ENCODE results near the gene FAM193B. TPM values are rescaled to one million over a fixed set of nuclear protein-coding genes. Genes with fewer than 3 reads are reported as not detected.

FAM193B gene
- polyA plus RNA-seq, 2 of the 4 experiments (the other 2 are of a cell fraction) = 19.4 to 28.9 TPM

GRCh38 chr5:177590406-177590805 is 36.0 kb upstream of the FAM193B start:
- no peak for ATAC-seq
- no peak overlapping the region for H3K4me2 ChIP-seq
- no peak for DNase-seq (ENCODE audit: low read depth in 1 of 2, low spot score in 1 of 2)
- FAIRE-seq = no peak
- no peak overlapping the region for H3K27ac ChIP-seq
- POLR2A ChIA-PET = no interaction called here
- 48% methylated on average over 1 of the region's 1 CpG for WGBS (ENCODE audit: missing lambda C conversion rate)
- no peak overlapping the region for H3K4me3 ChIP-seq
- no peaks in the 10 kb centered on the region for H3K9me3 ChIP-seq
- H3K4me1 ChIP-seq = peaks cover 10% of the 10 kb centered on the region; the same call in 2 of the 3 replicates
- CTCF ChIA-PET = interaction anchor here (0.7 kb wide), 1 partner anchor 42 kb away, joined by 3 read pairs; no protein-coding TSS in a partner anchor
- TF ChIP-seq CHD2 (IDR thresholded peaks at IDR 0.05; ENCODE audit: low read length, partially characterized antibody) (no peak), PBX3 (IDR thresholded peaks at IDR 0.05) (no peak)

DNA sequence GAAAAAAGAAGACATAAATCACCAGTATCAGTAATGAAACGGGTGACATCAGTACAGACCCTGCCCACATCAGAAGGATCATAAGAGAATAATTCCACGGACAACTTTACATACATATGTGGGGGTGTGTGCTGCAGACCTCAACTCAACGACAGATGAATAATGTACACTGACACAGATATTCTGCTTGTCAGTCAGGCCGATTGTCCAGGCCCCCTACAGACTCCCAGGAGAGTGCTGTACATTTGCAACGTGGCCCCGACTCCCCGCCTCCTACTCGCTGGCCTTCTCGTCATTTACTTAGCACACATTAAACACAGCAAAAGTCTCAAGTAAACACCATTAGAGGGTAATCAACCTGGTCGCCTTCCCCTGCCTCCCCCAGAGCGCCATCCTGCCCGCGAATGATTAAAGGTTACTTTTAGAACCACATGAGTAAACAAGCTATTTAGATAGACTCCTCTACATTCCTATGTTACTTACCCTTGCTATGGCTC is 34.1 kb upstream of the FAM193B start:
- Histone ChIP-seq H3K9me3 (no peaks in the 10 kb centered on the region), H3K4me2 (no peak overlapping the region), H3K4me3 (no peak overlapping the region), H3K4me1 (peaks cover 8% of the 10 kb centered on the region; the same call in 2 of the 3 replicates), H3K27ac (no peak overlapping the region)
- no peak for TF ChIP-seq FOXS1 (CRISPR knock-in tag; IDR thresholded peaks at IDR 0.05)
- no peak for TF ChIP-seq TP53 (CRISPR knock-in tag; IDR thresholded peaks at IDR 0.05)
- TF ChIP-seq, protein P1, sequence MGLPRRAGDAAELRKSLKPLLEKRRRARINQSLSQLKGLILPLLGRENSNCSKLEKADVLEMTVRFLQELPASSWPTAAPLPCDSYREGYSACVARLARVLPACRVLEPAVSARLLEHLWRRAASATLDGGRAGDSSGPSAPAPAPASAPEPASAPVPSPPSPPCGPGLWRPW (IDR thresholded peaks at IDR 0.05) = no peak
- no peak for TF ChIP-seq POLR2A (IDR thresholded peaks at IDR 0.05; ENCODE audit: low read length)
- TF ChIP-seq HOXA7 (CRISPR knock-in tag; IDR thresholded peaks at IDR 0.05) = no peak
- TF ChIP-seq TFCP2L1 (CRISPR knock-in tag; IDR thresholded peaks at IDR 0.05) = no peak
- no peak for TF ChIP-seq CEBPB (IDR thresholded peaks at IDR 0.05)
- TF ChIP-seq ZC3H11A (IDR thresholded peaks at IDR 0.05) = no peak
- CTCF ChIA-PET = interaction anchor here (1.1 to 1.4 kb wide), 2 partner anchors 10 to 19 kb away, joined by 3 read pairs; no protein-coding TSS in a partner anchor
- WGBS (ENCODE audit: missing lambda C conversion rate) = 25% methylated on average over 12 of the region's 13 CpGs
- no peak for FAIRE-seq
- no peak for DNase-seq (ENCODE audit: low read depth in 1 of 2, low spot score in 1 of 2)
- POLR2A ChIA-PET = no interaction called here
- no peak for ATAC-seq

GRCh38 chr5:177578316-177578715 is 24.0 kb upstream of the FAM193B start:
- Histone ChIP-seq H3K4me3 (no peak overlapping the region), H3K9me3 (no peaks in the 10 kb centered on the region; the same call in 2 of the 3 replicates), H3K27ac (no peak overlapping the region), H3K4me2 (no peak overlapping the region), H3K4me1 (no peaks in the 10 kb centered on the region)
- TF ChIP-seq MAFK (IDR thresholded peaks at IDR 0.05; ENCODE audit: partially characterized antibody) = no peak
- no peak for TF ChIP-seq HOXB13 (CRISPR knock-in tag; IDR thresholded peaks at IDR 0.05; ENCODE audit: low read depth)
- no peak for TF ChIP-seq FOSL2 (IDR thresholded peaks at IDR 0.05)
- TF ChIP-seq FOSL2 (CRISPR knock-in tag; IDR thresholded peaks at IDR 0.05) = no peak
- no peak for TF ChIP-seq PBX3 (IDR thresholded peaks at IDR 0.05)
- no peak for TF ChIP-seq KDM5A (IDR thresholded peaks at IDR 0.05)
- no peak for TF ChIP-seq POLR2AphosphoS2 (conservative IDR thresholded peaks at IDR 0.05; ENCODE audit: low read length)
- TF ChIP-seq REST (IDR thresholded peaks at IDR 0.05) = no peak
- TF ChIP-seq, protein P2, sequence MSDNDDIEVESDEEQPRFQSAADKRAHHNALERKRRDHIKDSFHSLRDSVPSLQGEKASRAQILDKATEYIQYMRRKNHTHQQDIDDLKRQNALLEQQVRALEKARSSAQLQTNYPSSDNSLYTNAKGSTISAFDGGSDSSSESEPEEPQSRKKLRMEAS (IDR thresholded peaks at IDR 0.05) = no peak
- TF ChIP-seq GATA3 (IDR thresholded peaks at IDR 0.05; ENCODE audit: borderline replicate concordance) = no peak
- TF ChIP-seq RCOR1 (IDR thresholded peaks at IDR 0.05; ENCODE audit: low read depth, low read length) = no peak
- TF ChIP-seq, protein P1 (IDR thresholded peaks at IDR 0.05) = no peak
- TF ChIP-seq RFX5 (IDR thresholded peaks at IDR 0.05) = no peak
- ATAC-seq (no peak), DNase-seq (ENCODE audit: low read depth in 1 of 2, low spot score in 1 of 2) (no peak), FAIRE-seq (no peak)
- POLR2A ChIA-PET = no interaction called here
- CTCF ChIA-PET = interaction anchor here (0.6 to 0.7 kb wide), 2 partner anchors 18 to 29 kb away, joined by 3 to 6 read pairs; no protein-coding TSS in a partner anchor
- 52% methylated on average over 8 of the region's 8 CpGs for WGBS (ENCODE audit: missing lambda C conversion rate)

All from A549 (cell line).